Measurements from ENCODE around the gene OLFM1. TPM values are rescaled to one million over a fixed set of nuclear protein-coding genes. Genes with fewer than 3 reads are reported as not detected.
"Not testable (repeated sequence)": the region's sequence is repeated elsewhere in the genome, so short reads cannot be mapped to it uniquely, and the experiment has no call there.

OLFM1 gene
- total RNA-seq, 1 donor = 0.81 TPM

DNA sequence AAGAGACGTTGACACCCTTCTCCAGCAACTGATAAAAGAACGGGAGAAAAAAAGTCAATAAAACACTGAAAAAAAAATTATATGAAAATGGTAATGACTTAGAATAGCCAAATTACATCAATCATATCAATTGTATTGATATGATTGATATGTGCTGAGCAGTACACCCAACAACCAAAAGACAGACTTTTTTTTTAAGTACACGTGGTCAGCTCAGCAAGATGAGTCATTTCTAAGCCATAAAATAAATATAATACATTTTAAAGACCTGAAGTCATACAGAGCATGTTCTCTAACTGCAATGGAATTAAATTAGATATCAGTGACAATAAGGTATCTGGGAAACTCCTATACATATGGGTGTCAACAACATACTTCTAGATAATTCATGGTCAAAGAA, 30.9 kb upstream of the OLFM1 start:
- TF ChIP-seq, protein P1, sequence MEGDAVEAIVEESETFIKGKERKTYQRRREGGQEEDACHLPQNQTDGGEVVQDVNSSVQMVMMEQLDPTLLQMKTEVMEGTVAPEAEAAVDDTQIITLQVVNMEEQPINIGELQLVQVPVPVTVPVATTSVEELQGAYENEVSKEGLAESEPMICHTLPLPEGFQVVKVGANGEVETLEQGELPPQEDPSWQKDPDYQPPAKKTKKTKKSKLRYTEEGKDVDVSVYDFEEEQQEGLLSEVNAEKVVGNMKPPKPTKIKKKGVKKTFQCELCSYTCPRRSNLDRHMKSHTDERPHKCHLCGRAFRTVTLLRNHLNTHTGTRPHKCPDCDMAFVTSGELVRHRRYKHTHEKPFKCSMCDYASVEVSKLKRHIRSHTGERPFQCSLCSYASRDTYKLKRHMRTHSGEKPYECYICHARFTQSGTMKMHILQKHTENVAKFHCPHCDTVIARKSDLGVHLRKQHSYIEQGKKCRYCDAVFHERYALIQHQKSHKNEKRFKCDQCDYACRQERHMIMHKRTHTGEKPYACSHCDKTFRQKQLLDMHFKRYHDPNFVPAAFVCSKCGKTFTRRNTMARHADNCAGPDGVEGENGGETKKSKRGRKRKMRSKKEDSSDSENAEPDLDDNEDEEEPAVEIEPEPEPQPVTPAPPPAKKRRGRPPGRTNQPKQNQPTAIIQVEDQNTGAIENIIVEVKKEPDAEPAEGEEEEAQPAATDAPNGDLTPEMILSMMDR (IDR thresholded peaks at IDR 0.05; ENCODE audit: insufficient read depth, low read length) = no peak
- H3K4me3 ChIP-seq (ENCODE audit: low read depth, low read length) = no peak overlapping the region
- DNase-seq (ENCODE audit: low read depth) = no peak

DNA sequence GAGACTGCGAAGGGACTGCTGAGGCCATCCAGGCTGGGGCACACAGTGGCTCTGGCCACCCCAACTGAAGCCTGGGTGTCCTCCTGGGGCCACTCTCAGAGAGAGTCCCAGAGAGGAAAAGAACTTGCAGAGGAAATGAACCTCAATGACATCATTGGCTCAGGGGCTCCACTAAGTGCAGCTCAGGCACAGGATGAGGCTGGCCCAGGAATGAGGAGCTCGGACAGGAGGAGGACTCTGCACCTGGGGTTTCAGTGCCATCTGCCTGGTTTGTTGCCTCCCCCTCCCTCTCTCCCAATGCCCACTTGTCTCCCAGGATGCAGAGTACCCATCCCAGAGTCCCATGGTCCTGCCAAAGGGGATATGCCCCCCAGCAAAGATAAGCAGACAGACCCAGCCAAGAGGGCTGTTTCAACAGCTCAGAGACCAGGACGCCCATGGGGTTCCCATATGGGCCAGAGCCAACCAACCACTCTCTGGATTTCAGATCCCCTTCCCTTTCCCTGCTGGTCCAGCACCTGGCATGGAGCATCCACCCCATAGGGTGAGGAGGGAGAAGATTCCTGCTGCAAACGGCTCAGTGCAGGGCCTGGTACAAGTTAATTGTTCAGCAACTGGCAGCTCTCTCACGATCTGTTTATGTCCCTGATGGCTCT, 26.9 kb upstream of the OLFM1 start:
- DNase-seq (ENCODE audit: low read depth) = no peak
- TF ChIP-seq, protein P1 (IDR thresholded peaks at IDR 0.05; ENCODE audit: insufficient read depth, low read length) = no peak
- no peak overlapping the region for H3K4me3 ChIP-seq (ENCODE audit: low read depth, low read length)

DNA sequence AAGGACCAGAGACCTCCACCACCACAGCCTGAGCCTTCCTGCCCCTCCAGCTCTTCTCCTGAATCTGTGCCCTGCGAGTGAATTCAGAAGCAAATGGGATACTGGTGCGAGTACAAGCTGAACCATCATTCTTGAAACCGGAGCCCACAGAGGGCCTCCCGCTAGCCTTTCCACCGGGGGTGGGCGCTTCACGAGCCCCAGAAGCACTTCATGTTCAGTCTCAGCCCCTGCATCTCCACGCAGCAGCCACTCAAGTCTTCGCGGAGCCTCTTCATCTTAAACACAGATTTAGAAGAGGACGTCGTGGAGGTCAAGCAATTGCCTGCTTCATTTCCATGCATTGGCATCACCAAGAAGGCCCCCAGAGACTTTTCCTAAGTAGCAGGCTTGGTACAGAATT, 26.0 kb upstream of the OLFM1 start:
- no peak overlapping the region for H3K4me3 ChIP-seq (ENCODE audit: low read depth, low read length)
- DNase-seq (ENCODE audit: low read depth) = no peak
- TF ChIP-seq, protein P1 (IDR thresholded peaks at IDR 0.05; ENCODE audit: insufficient read depth, low read length) = no peak

DNA sequence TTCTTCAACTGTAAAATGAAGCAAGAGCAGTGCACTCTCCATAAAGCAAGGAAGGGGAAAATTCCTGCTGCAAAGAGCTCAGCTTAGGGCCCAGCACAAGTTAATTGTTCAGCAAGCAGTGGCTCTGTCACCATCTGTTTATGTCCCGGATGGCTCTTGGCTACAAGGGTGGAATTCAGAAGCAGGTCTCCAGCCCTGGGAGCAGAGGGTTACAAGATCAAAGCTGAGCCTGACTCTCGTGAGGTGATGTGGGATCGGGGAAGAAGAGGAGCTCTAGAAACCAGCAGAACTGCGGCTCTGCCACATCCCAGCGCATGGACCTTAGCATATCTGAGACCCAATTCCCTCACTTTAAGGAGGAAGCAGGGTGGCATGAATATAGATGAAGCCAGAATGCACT, 25.2 kb upstream of the OLFM1 start:
- TF ChIP-seq, protein P1 (IDR thresholded peaks at IDR 0.05; ENCODE audit: insufficient read depth, low read length) = no peak
- no peak overlapping the region for H3K4me3 ChIP-seq (ENCODE audit: low read depth, low read length)
- no peak for DNase-seq (ENCODE audit: low read depth)

DNA sequence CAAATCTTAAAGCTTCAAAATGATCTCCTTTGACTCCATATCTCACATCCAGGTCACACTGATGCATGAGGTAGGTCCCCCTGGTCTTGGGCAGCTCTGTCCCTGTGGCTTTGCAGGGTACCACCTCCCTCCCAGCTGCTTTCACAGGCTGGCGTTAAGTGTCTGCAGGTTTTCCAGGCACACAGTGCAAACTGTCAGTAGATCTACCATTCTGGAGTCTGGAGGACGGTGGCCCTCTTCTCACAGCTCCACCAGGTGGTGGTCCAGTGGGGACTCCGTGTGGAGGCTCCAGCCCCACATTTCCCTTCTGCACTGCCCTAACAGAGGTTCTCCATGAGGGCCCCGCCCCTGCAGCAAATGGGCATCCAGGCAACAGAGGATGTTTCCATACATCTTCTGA, 24.0 kb upstream of the OLFM1 start:
- H3K4me3 ChIP-seq (ENCODE audit: low read depth, low read length); DNase-seq (ENCODE audit: low read depth): not testable (repeated sequence)

DNA sequence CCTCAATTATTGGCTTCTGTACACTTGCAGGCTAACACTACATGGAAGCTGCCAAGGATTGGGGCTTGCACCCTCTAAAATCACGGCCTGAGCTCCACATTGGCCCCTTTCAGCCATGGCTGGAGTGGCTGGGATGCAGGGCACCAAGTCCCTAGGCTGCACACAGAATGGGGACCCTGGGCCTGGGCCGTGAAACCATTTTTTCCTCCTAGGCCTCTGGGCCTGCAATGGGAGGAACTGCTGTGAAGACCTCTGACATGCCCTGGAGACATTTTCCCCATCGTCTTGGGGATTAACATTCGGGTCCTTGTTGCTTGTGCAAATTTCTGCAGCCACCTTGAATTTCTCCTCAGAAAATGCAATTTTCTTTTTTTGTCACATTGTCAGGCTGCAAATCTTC, 23.6 kb upstream of the OLFM1 start:
- not testable (repeated sequence) for DNase-seq (ENCODE audit: low read depth); H3K4me3 ChIP-seq (ENCODE audit: low read depth, low read length)

DNA sequence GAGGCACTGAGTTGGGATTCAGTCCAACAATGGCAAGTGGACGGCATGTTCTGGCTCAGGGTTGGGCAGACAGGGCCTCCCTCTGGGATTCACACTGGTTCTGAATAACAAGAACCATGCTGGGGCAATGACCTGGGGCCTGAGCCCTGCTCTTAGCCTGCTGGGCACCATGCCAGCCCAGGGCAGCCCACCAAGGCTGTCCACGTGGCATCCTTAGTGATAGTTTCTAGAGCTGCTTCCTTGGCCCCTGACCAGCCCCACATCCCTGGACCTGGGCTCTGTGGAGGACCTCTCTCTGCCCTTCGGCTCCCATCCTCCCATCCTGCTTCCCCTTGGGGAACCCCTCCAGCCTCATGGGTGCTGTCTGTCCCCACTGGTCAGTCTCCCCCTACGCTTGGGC, 22.3 kb upstream of the OLFM1 start:
- no peak for DNase-seq (ENCODE audit: low read depth)
- H3K4me3 ChIP-seq (ENCODE audit: low read depth, low read length) = no peak overlapping the region
- TF ChIP-seq, protein P1 (IDR thresholded peaks at IDR 0.05; ENCODE audit: insufficient read depth, low read length) = no peak

DNA sequence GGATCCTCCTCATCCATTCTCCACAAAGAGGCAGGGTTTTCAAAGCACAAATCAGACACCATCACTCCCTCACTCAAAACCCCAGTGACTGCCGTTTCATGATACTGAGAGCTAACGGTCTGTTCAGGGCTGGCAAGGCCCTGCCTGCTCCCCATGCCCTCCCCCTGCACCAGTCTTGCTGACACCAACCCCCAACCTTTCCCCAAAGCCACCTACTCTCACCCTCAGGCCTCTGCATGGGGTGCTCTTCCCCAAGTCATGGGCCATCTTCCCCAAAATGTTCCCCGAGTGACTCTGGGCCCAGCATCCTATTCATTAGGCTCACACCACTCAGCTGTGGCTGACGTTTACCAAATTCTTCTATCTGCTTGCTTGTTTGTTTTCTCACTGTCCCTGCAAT, 21.7 kb upstream of the OLFM1 start:
- DNase-seq (ENCODE audit: low read depth) = no peak
- H3K4me3 ChIP-seq (ENCODE audit: low read depth, low read length) = no peak overlapping the region
- TF ChIP-seq, protein P1 (IDR thresholded peaks at IDR 0.05; ENCODE audit: insufficient read depth, low read length) = no peak
